Measurements from ENCODE around the gene IKZF1. TPM values are rescaled to one million over a fixed set of nuclear protein-coding genes. Genes with fewer than 3 reads are reported as not detected.

The IKZF1 gene
- total and polyA plus RNA-seq, 2 of the 13 experiments (the other 11 are each of a cell fraction or from before 2014, with no cell fraction given): not detected

DNA sequence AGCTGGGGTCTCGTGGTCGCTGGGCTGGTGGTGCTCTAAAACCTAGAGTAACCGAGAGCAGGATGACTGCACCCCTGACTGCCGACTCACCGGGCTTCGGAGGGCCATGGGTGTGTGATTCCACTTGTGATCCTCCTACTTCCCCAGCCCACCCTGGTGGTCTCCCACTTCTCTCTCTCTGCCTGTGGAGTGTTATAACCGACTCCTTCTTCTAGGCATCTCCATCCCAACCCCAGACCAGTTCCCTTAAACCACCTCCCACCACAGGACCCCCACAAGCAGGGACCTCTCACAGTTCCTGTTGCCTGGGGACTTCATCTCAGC lies 52.4 kb downstream of the IKZF1 start:
- no peak overlapping the region for H3K9ac ChIP-seq (ENCODE audit: insufficient read depth, low read depth, low read length)
- H4K20me1 ChIP-seq (ENCODE audit: insufficient read depth, low read length): no peaks in the 10 kb centered on the region
- BruUV-seq (replicated peaks): no TSS peak
- H3K4me2 ChIP-seq (ENCODE audit: low read depth, low read length): no peak overlapping the region
- no peak overlapping the region for H2AFZ ChIP-seq (ENCODE audit: low read length)
- intact Hi-C loops (cut with micrococcal nuclease; ENCODE audit: unreplicated experiment) (no loop called here), in situ Hi-C loops (cut with HindIII; ENCODE audit: extremely low pct_ligation_motif_present, low pct_unique_long_range_greater_than_20kb) (no loop called here)
- H3K79me2 ChIP-seq (ENCODE audit: insufficient read depth, low read length): no peaks in the 10 kb centered on the region
- CTCF ChIA-PET (ENCODE audit: low intra/inter-chr PET ratio, low total read pairs): no interaction called here
- no peak overlapping the region for H3K4me3 ChIP-seq (replicated peaks in 1 of 3; ENCODE audit: insufficient read depth in 1 of 3, low read depth in 2 of 3, low read length in 3 of 3)
- no peaks in the 10 kb centered on the region for H3K4me1 ChIP-seq (ENCODE audit: insufficient read depth, low read length)
- H3K27ac ChIP-seq (ENCODE audit: extremely low read length, insufficient read depth, low read length): no peak overlapping the region
- no peaks in the 10 kb centered on the region for H3K9me3 ChIP-seq (ENCODE audit: low read length)
- DNase-seq (ENCODE audit: low spot score) (no peak), FAIRE-seq (no peak), ATAC-seq (no peak)
- WGBS (ENCODE audit: low lambda C conversion rate): 29% methylated on average over 7 of the region's 7 CpGs
- peaks cover 2 to 24% of the 10 kb centered on the region in 2 experiments; a peak in 3 of 5 replicates for H3K27me3 ChIP-seq (ENCODE audit: control insufficient read depth in 1 of 2, insufficient read depth in 2 of 2, low read length in 2 of 2)
- TF ChIP-seq ESRRA (CRISPR knock-in tag; IDR thresholded peaks at IDR 0.05; ENCODE audit: low read depth) (no peak), SP5 (CRISPR knock-in tag; IDR thresholded peaks at IDR 0.05; ENCODE audit: borderline replicate concordance, low read depth) (no peak), ZIK1 (CRISPR knock-in tag; IDR thresholded peaks at IDR 0.05; ENCODE audit: borderline replicate concordance, low read depth) (no peak), TAF1 (CRISPR knock-in tag; IDR thresholded peaks at IDR 0.05) (no peak), ZFP36L1 (CRISPR knock-in tag; IDR thresholded peaks at IDR 0.05) (no peak), ZFX (CRISPR knock-in tag; IDR thresholded peaks at IDR 0.05; ENCODE audit: low read depth) (no peak), ZKSCAN5 (CRISPR knock-in tag; IDR thresholded peaks at IDR 0.05) (no peak)
- TF ChIP-seq, protein P1, sequence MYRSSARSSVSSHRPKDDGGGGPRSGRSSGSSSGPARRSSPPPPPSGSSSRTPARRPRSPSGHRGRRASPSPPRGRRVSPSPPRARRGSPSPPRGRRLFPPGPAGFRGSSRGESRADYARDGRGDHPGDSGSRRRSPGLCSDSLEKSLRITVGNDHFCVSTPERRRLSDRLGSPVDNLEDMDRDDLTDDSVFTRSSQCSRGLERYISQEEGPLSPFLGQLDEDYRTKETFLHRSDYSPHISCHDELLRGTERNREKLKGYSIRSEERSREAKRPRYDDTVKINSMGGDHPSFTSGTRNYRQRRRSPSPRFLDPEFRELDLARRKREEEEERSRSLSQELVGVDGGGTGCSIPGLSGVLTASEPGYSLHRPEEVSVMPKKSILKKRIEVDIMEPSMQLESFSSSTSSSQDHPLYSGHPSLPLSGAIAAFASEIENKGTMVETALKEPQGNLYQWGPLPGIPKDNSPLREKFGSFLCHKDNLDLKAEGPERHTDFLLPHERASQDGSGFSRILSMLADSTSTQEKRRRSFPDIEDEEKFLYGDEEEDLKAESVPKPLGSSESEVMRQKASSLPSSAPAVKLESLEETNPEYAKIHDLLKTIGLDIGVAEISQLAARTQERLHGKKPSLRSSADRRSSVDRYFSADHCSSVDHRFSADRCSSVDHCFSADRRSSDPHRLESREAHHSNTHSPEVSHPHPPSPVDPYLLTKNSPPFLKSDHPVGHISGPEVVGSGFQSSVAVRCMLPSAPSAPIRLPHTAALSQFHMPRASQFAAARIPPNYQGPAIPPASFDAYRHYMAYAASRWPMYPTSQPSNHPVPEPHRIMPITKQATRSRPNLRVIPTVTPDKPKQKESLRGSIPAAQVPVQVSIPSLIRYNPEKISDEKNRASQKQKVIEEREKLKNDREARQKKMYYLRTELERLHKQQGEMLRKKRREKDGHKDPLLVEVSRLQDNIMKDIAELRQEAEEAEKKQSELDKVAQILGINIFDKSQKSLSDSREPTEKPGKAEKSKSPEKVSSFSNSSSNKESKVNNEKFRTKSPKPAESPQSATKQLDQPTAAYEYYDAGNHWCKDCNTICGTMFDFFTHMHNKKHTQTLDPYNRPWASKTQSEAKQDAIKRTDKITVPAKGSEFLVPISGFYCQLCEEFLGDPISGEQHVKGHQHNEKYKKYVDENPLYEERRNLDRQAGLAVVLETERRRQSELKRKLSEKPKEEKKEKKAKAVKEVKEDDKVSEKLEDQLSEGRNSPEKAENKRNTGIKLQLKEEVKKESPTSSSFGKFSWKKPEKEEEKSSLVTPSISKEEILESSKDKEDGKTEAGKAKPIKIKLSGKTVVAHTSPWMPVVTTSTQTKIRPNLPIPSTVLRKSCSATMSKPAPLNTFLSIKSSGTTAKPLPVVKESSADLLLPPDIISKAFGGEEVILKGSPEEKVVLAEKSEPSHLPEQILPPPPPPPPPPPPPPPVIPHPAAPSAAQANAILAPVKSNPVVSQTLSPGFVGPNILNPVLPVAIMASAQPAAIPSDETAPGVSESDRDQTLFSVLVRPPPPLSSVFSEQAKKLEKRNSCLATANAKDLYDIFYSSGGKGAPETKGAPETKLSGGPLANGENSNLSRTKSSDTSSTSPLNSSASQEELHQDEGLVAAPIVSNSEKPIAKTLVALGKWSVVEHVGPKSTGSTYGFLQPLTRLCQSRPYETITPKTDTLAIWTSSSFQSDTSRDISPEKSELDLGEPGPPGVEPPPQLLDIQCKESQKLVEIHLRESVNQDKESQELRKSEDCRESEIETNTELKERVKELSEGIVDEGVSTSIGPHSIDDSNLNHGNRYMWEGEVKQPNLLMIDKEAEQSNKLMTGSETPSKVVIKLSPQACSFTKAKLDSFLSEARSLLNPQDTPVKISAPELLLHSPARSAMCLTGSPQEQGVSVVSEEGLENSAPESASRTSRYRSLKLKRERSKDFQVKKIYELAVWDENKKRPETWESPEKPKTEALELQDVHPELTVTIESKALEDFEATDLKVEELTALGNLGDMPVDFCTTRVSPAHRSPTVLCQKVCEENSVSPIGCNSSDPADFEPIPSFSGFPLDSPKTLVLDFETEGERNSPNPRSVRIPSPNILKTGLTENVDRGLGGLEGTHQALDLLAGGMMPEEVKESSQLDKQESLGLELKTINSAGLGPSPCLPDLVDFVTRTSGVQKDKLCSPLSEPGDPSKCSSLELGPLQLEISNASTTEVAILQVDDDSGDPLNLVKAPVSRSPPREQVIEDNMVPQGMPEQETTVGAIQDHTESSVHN (CRISPR knock-in tag; IDR thresholded peaks at IDR 0.05): no peak
- TF ChIP-seq, protein P2, sequence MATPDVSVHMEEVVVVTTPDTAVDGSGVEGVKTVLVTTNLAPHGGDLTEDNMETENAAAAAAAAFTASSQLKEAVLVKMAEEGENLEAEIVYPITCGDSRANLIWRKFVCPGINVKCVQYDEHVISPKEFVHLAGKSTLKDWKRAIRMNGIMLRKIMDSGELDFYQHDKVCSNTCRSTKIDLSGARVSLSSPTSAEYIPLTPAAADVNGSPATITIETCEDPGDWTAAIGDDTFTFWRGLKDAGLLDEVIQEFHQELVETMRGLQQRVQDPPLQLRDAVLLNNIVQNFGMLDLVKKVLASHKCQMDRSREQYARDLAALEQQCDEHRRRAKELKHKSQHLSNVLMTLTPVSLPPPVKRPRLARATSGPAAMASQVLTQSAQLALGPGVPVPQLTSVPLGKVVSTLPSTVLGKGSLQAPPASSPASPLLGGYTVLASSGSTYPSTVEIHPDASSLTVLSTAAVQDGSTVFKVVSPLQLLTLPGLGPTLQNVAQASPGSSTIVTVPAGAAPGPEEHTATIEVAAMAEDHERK (CRISPR knock-in tag; IDR thresholded peaks at IDR 0.05; ENCODE audit: low read depth): no peak
- no peaks in the 10 kb centered on the region for H3K36me3 ChIP-seq (replicated peaks in 1 of 2; ENCODE audit: control insufficient read depth in 1 of 2, insufficient read depth in 2 of 2, low read length in 2 of 2)
- POLR2A ChIA-PET: no interaction called here
